ENCODE data around the gene ZNF407. TPM values are rescaled to one million over a fixed set of nuclear protein-coding genes. Genes with fewer than 3 reads are reported as not detected.
"Not testable (repeated sequence)": the region's sequence is repeated elsewhere in the genome, so short reads cannot be mapped to it uniquely, and the experiment has no call there.

ZNF407 gene
- total RNA-seq, 1 donor from 2014 or later, result 16.1 TPM

DNA sequence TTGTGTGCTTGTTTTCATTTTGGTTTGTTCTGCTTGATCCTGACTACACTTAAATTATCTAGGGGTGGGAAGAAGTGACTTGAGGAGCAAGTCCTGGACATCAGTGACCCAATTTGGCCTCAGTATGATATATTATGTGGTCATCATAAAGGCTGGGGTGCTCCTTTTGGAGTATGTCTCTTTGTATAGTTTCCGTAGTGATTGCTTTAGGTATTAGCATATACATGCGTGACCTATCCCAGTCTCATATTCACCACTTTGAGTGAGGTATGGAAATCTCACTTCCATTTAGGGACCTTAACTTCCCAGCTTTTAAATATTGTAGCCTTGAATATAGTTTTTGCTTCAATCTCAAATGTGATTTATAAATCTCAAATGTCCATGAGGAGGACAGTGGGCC, 370.3 kb downstream of the ZNF407 start:
- no peak overlapping the region for H3K27ac ChIP-seq

DNA sequence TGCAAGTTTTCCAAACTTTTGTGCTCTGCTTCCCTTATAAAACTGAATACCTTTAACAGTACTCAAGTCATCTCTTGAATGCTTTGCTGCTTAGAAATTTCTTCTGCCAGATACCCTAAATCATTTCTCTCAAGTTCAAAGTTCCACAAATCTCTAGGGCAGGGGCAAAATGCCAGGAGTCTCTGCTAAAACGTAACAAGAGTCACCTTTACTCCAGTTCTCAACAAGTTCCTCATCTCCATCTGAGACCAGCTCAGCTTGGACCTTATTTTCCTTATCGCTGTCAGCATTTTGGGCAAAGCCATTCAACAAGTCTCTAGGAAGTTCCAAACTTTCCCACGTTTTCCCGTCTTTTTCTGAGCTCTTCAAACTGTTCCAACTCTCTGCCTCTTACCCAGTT, 373.7 kb downstream of the ZNF407 start:
- H3K9me3 ChIP-seq; H3K27ac ChIP-seq; H3K36me3 ChIP-seq; H3K4me1 ChIP-seq; H3K4me3 ChIP-seq; intact Hi-C loops (cut with DNase I); DNase-seq; H3K27me3 ChIP-seq (ENCODE audit: low read depth); ATAC-seq: not testable (repeated sequence)

More for the DNA sequence above, 370.3 kb downstream of the ZNF407 start:
- Histone ChIP-seq H3K27me3 (ENCODE audit: low read depth) (no peaks in the 10 kb centered on the region), H3K36me3 (no peaks in the 10 kb centered on the region), H3K4me1 (peaks cover 8% of the 10 kb centered on the region), H3K9me3 (no peaks in the 10 kb centered on the region), H3K4me3 (no peak overlapping the region)
- TF ChIP-seq, protein P1, sequence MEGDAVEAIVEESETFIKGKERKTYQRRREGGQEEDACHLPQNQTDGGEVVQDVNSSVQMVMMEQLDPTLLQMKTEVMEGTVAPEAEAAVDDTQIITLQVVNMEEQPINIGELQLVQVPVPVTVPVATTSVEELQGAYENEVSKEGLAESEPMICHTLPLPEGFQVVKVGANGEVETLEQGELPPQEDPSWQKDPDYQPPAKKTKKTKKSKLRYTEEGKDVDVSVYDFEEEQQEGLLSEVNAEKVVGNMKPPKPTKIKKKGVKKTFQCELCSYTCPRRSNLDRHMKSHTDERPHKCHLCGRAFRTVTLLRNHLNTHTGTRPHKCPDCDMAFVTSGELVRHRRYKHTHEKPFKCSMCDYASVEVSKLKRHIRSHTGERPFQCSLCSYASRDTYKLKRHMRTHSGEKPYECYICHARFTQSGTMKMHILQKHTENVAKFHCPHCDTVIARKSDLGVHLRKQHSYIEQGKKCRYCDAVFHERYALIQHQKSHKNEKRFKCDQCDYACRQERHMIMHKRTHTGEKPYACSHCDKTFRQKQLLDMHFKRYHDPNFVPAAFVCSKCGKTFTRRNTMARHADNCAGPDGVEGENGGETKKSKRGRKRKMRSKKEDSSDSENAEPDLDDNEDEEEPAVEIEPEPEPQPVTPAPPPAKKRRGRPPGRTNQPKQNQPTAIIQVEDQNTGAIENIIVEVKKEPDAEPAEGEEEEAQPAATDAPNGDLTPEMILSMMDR (IDR thresholded peaks at IDR 0.05), result no peak
- ATAC-seq (no peak), DNase-seq (no peak)
- intact Hi-C loops (cut with DNase I), result no loop called here

- H3K4me3 ChIP-seq; DNase-seq; H3K4me1 ChIP-seq; H3K36me3 ChIP-seq; ATAC-seq; H3K27ac ChIP-seq; H3K9me3 ChIP-seq; H3K27me3 ChIP-seq (ENCODE audit: low read depth); intact Hi-C loops (cut with DNase I): not testable (repeated sequence)
Observed at GRCh38 chr18:74971776-74972175, 374.1 kb downstream of the ZNF407 start.

DNA sequence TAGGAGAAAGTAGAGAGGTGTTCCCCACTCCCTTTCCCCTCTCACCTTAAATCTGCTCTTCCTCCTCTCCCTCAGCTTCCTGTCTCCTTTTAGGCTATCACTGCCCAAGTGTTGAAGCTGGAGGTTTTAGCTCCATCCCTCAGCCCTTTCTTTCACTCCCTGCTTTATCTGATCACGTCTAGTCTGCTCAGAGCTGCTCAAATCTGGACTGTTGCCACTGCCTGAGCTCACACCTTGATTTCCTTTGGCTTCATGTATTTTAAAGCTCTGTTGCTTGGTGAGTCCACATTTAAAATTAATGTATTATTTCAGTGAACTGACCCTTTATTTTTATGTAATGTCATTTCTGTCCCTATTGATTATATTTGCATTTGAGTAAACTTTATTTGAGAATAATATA, 374.7 kb downstream of the ZNF407 start:
- H3K27me3 ChIP-seq (ENCODE audit: low read depth), result no peaks in the 10 kb centered on the region
- H3K36me3 ChIP-seq, result no peaks in the 10 kb centered on the region
- H3K9me3 ChIP-seq, result no peaks in the 10 kb centered on the region
- H3K4me3 ChIP-seq, result no peak overlapping the region
- TF ChIP-seq, protein P1 (IDR thresholded peaks at IDR 0.05), result no peak
- ATAC-seq (no peak), DNase-seq (no peak)
- H3K4me1 ChIP-seq, result no peaks in the 10 kb centered on the region
- H3K27ac ChIP-seq, result no peak overlapping the region
- intact Hi-C loops (cut with DNase I), result no loop called here

DNA sequence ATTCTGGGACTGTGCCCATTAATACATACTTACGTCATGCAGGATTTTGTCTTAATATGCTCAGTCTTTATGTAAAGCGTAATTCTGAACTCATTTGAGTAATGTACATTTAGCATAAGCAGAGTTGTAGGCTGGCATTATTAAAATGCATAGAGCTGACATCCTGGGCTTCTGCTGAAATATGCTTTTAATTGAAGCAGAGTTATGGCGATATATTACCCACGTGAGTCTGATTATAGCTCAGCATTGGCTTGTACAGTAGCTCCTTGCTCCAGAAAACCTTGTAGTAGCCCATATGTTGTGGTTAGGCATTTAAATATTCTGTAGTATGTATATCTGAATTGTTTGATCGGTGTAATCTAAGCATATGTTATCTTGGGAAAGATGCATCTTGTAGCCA, 377.3 kb downstream of the ZNF407 start:
- intact Hi-C loops (cut with DNase I), result no loop called here
- Histone ChIP-seq H3K4me3 (no peak overlapping the region), H3K9me3 (no peaks in the 10 kb centered on the region), H3K36me3 (no peaks in the 10 kb centered on the region), H3K27me3 (ENCODE audit: low read depth) (no peaks in the 10 kb centered on the region), H3K27ac (no peak overlapping the region), H3K4me1 (no peaks in the 10 kb centered on the region)
- no peak for ATAC-seq
- no peak for DNase-seq
- TF ChIP-seq, protein P1 (IDR thresholded peaks at IDR 0.05), result no peak

DNA sequence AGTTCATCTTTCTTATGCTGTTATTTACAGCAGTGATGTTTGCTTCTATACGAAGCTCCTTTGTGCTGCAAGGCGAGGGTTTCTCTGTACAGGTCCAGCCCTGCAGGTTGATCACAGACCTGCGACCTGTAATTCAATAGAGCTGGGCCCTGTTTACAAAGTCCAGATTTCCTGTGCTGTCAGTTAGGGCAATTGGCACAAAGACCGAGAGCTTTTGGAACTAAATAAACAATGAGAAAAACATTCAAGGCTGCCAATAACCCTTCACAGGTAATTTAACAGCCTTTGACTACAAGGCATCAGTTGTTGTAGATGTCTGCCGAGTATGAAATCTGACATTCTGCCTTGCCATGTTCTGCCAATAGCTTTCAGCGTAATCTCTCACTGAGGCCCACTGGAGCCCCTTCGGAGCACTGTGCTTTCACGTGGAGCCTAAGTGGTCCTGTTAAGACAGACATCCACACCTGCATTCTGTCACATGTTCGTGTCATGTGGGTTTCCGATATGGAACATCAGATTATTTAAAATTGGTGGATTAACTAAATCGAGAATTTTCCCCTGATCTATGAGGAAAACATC, 378.8 kb downstream of the ZNF407 start:
- Histone ChIP-seq H3K27ac (no peak overlapping the region), H3K4me3 (no peak overlapping the region), H3K4me1 (no peaks in the 10 kb centered on the region), H3K9me3 (no peaks in the 10 kb centered on the region), H3K27me3 (ENCODE audit: low read depth) (no peaks in the 10 kb centered on the region), H3K36me3 (no peaks in the 10 kb centered on the region)
- ATAC-seq (no peak), DNase-seq (no peak)
- intact Hi-C loops (cut with DNase I), result no loop called here
- TF ChIP-seq, protein P1 (IDR thresholded peaks at IDR 0.05), result no peak

- no peak overlapping the region for H3K4me3 ChIP-seq
- no peaks in the 10 kb centered on the region for H3K4me1 ChIP-seq
- ATAC-seq (no peak), DNase-seq (no peak)
- intact Hi-C loops (cut with DNase I), result no loop called here
- no peaks in the 10 kb centered on the region for H3K27me3 ChIP-seq (ENCODE audit: low read depth)
- no peaks in the 10 kb centered on the region for H3K36me3 ChIP-seq
- TF ChIP-seq, protein P1 (IDR thresholded peaks at IDR 0.05), result no peak
- no peaks in the 10 kb centered on the region for H3K9me3 ChIP-seq
- H3K27ac ChIP-seq, result no peak overlapping the region
Observed at GRCh38 chr18:74977041-74977440, 379.4 kb downstream of the ZNF407 start.
